Measurements from ENCODE around the gene LAMA2.
A peak's percentile ranks its signal among the peaks of the same experiment; 100 is the strongest.

LAMA2 gene

DNA sequence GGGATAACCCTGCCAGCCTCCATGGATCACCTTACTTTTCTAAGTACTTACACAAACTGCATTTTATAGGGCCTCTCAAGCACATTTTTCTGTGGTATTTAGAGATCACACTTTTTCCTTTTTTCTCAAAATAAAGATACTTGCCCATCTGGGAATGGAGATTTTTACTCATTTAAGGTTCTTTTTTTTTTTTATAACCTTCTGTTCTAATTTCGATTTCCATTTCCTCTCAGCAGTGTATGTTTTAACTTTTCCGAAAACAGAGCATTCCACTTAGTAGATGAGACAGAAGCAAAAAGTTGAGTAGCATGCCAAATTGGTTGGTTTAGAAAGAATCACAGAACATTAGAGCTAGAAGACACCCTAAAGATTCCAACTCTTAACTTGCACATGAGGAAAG lies 612.7 kb downstream of the LAMA2 start:
- no peak for DNase-seq (ENCODE audit: low read depth in 1 of 2, low spot score in 1 of 2)
- in situ Hi-C loops (cut with HindIII; ENCODE audit: low pct_unique_long_range_greater_than_20kb, low sequenced_read_pairs): no loop called here
- no peak for TF ChIP-seq JUND (IDR thresholded peaks at IDR 0.05; ENCODE audit: low read depth)

DNA sequence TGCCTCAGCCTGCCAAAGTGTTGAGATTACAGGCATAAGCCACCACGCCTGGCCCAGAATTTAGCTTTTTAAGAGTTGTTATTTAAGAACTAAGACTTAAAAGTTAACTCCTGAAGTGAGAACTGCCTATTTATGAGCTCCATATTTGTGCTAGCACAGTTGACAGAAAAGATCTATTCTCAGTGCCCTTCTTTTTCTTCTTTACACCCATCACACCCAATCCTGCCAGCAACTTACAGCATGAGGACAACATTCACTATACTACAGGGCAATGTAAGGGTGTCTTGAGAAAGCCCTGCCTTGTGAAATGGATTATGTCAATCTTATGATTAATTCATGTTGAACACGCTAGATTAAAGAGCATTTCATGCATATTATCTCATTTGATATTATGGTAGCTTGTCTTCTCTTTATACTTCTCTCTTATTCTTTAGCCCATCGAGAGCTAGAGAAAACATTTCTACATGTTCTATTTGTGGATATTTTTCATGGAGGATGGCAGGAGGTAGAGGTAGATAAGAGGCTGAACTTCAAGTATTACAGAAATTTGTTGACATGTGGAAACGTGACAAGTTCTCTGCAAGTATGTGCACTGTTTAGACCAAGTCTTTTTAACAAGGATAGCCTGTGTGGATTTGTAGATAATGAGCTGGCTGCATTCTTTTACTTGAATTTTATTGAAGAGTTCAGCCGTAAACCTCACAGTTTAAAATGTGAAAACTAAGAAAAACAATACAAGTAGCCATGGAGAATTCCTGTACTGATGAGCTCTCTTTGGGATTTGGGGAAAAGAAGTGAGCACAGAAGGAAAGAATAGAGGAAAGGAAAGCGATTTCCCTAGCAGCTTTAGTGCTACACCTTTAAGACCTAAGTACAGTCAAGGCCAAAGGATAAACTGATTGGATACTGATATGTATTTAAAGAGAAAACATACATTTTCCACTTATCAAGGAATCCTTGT lies 614.8 kb downstream of the LAMA2 start:
- in situ Hi-C loops (cut with HindIII; ENCODE audit: low pct_unique_long_range_greater_than_20kb, low sequenced_read_pairs): no loop called here
- DNase-seq (ENCODE audit: low read depth in 1 of 2, low spot score in 1 of 2): no peak
- no peak for TF ChIP-seq JUND (IDR thresholded peaks at IDR 0.05; ENCODE audit: low read depth)

DNA sequence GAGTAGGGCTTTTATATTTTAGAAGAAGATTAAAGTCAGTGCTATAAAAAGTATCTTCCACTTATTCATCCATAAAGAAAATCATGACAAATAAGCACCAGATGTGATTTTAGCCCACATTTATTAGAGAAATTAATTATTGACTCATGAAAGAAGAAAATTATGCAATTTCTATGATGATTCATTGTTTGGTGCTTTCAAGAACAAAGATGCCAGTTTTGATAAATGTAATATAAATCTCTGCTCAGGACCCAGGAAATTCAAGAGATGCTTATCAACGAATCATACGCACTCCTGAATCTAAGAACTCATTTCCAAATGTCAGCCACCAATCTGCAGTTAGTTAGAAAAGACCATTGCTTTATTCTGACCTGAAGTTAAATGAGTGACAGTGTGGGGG lies 615.6 kb downstream of the LAMA2 start:
- in situ Hi-C loops (cut with HindIII; ENCODE audit: low pct_unique_long_range_greater_than_20kb, low sequenced_read_pairs): no loop called here
- DNase-seq (ENCODE audit: low read depth in 1 of 2, low spot score in 1 of 2): no peak
- no peak for TF ChIP-seq JUND (IDR thresholded peaks at IDR 0.05; ENCODE audit: low read depth)

DNA sequence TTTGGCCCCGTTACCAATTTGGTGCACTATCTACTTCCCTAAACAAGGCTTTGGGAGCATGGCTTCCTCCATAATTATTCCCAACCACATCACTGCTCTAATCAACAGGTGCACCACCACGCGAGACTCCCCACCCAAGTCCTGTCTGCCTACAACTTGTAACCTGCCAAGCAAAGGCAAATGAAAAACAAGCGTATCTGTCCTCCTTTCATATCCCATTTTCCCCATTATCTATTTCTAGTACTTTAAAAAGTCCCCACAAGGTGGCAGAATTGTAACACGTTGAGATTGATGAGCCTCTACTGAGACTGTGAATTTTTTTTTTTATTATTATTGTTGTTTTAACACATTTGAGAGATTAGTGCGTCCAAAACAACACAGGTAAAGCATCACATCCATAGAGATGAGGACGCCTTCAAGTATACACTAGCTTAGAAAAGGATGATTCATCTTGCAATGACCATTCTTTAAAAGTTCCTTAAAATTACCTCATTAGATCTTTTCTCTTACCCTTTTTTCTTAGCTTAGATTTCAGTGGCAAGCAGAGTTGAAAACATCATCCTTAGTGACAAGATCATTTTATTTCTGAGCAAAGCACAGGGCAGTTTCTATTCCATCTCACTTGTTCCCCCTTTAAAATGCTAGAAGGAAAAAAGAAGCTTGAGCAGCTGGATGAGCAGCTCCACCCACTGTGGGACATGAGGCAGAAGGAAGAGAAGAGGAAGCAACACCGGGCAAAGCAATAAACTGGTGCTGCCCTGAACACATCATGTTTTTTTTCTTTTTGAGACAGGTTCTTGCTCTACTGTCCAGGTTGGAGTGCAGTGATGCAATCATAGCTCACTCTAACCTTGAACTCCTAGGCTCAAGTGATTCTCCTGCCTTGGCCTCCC lies 616.3 kb downstream of the LAMA2 start:
- DNase-seq (ENCODE audit: low read depth in 1 of 2, low spot score in 1 of 2): peak; percentile 4 to 53
- no peak for TF ChIP-seq JUND (IDR thresholded peaks at IDR 0.05; ENCODE audit: low read depth)
- in situ Hi-C loops (cut with HindIII; ENCODE audit: low pct_unique_long_range_greater_than_20kb, low sequenced_read_pairs): no loop called here

DNA sequence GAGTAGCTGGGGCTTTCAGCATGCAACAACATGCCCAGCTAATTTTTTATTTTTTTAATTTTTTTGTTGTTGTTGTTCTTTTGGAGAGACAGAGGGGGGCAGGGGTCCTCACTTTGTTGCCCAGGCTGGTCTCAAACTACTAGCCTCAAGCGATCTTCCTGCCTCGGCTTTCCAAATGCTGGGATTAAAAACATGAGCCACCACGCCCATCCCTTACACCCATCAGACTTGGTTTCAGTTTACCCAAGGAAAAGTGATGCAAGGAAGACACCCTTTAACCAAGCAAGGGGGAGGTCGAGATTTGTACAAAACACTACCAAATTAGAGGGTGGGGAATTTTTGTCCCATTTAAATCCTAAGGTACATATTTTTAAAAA lies 616.9 kb downstream of the LAMA2 start:
- in situ Hi-C loops (cut with HindIII; ENCODE audit: low pct_unique_long_range_greater_than_20kb, low sequenced_read_pairs): no loop called here
- no peak for TF ChIP-seq JUND (IDR thresholded peaks at IDR 0.05; ENCODE audit: low read depth)
- no peak for DNase-seq (ENCODE audit: low read depth in 1 of 2, low spot score in 1 of 2)

DNA sequence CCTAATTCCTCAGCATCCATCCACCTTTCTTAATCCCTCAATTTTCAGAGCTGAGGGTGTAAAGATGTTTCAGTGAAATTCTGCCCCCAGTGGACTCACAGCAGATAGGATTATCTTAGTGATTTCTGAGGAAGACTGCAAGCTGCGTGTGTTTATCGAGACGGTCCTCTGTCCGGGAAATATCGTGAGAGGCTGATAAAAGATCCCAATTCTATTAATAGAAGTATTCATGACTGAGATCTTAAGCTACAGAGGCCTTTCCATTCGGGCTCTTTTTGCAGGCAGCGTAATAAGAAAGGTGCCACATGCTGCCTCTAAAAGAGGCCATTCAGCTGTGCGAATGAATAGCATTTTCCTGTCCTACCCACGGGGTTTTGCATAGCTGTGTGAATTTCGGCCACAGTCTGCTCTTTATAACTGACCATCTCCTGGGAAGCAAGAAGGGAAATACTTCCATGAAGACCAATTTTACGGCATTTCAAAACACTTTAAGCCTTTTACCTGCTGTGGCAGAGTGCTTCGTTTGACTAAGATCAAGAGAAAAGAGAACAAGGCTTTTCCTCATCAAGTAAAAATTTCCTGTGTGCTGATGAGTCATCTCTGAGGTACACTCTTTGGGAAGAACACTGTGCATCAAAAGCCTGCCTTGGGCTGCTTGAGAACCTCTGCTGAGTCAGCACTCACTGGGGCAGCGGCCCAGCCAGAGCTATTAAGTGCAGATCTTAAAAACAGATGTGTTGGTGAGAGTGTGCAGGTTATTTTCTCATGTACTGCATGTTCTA lies 618.2 kb downstream of the LAMA2 start:
- peak; percentile 6 to 62 for DNase-seq (ENCODE audit: low read depth in 1 of 2, low spot score in 1 of 2)
- TF ChIP-seq JUND (IDR thresholded peaks at IDR 0.05; ENCODE audit: low read depth): no peak
- in situ Hi-C loops (cut with HindIII; ENCODE audit: low pct_unique_long_range_greater_than_20kb, low sequenced_read_pairs): no loop called here

DNA sequence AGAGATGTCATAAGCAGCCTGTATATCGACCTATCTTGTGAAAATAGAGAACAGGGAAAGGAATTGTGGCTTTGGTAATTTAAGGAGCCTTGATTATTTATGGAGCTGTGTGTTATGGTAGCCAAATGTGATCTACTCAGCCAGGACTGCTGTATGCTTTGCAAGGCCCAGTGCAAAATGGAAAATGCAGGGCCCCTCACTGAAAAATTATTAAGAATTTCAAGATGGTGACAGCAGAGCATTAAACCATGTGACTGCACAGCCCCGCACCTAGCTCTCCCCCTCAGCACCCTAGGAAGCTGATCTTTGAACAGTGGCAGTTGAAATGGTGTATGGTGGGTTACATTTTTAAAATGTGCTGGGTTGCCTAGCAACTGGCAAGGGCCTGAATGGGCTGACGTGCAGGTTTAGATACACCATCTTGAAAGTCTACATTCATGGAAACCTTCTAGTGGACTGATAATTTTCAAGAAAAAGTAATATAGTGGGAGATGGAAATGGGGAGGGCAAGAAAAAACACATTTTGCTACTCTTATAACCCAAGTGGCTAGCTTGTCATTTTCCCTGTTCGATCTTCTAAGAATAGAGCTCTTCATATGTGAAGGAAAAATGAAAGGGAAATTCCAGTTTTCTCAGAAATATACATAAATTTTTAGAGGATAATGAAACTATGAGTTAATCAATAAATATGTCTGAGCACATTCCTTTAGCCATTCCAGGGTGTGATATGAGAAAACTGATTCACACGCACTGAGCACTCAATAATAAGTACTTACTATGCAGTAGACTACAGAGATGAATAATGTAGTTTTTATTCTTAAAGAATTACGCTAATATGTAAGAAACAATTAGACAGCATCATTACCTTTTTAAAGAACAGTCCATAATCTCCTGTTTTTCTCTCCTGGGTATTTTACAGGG lies 619.1 kb downstream of the LAMA2 start:
- in situ Hi-C loops (cut with HindIII; ENCODE audit: low pct_unique_long_range_greater_than_20kb, low sequenced_read_pairs): no loop called here
- no peak for TF ChIP-seq JUND (IDR thresholded peaks at IDR 0.05; ENCODE audit: low read depth)
- no peak for DNase-seq (ENCODE audit: low read depth in 1 of 2, low spot score in 1 of 2)

DNA sequence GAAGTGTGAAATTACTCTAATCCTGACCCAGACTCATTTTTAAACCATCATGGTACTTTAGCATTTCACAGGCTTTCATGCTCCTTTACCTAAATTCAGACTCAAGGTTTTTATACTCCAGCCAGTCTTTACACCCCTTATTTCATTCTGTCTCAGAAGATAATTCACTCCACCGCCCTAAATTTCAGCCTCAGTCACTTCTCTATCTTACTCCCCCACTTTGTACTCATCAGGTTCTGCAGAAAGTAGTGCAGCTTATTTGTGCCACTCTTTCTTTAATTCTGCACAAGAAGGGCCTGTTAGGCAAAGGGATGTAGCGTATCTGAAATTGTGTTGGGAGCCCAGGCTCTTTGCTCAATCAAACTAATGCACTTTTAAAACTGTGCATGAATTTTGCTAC lies 621.5 kb downstream of the LAMA2 start:
- no peak for TF ChIP-seq JUND (IDR thresholded peaks at IDR 0.05; ENCODE audit: low read depth)
- in situ Hi-C loops (cut with HindIII; ENCODE audit: low pct_unique_long_range_greater_than_20kb, low sequenced_read_pairs): no loop called here
- no peak for DNase-seq (ENCODE audit: low read depth in 1 of 2, low spot score in 1 of 2)

DNA sequence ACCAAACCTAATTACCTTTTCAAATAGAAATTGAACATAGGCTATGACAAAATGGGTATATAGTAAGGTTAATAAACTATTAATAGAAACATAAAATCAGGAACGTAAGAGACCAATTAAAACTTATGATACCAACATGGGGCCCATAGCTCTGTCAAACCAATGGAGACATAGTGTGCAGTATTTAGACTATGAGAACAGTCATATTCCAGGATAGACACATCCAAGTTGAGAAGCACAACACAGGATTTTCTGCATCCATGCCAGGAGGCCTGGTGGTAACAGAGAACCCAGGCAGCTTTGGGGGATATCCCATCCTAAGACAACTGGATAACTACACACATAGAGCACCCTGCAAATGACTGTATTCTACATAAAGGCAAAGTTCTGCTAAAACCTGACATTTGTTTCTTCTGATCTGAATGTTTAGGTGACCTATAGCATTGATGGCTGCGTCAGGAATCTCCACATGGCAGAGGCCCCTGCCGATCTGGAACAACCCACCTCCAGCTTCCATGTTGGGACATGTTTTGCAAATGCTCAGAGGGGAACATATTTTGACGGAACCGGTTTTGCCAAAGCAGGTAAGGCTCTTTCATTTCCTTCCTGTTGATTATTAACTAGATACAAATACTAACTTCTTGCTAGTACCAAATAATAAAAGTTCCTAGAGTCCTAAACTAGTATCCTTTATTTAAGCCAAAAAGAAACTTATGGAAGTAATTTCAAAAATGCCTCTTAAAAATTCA lies 624.3 kb downstream of the LAMA2 start:
- DNase-seq (ENCODE audit: low read depth in 1 of 2, low spot score in 1 of 2): no peak
- no peak for TF ChIP-seq JUND (IDR thresholded peaks at IDR 0.05; ENCODE audit: low read depth)
- in situ Hi-C loops (cut with HindIII; ENCODE audit: low pct_unique_long_range_greater_than_20kb, low sequenced_read_pairs): no loop called here

DNA sequence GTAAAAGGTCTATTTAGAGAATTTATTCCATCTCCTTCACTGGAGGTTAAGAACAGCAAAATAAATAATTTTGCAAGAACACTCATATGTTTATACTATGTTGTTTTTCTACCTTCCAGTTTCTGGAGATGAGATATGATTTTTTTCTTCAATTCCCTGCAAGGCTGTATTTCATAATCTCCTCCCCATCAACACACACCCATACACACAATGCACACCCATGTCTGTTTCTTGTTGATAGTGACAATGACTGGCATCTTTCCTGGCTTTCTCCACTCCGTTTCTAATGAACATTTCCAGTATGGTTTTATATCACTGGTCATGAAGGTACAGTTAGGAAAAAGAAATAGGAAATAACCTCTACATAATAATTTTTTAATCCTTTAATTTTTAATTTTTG lies 624.9 kb downstream of the LAMA2 start:
- in situ Hi-C loops (cut with HindIII; ENCODE audit: low pct_unique_long_range_greater_than_20kb, low sequenced_read_pairs): no loop called here
- DNase-seq (ENCODE audit: low read depth in 1 of 2, low spot score in 1 of 2): no peak
- no peak for TF ChIP-seq JUND (IDR thresholded peaks at IDR 0.05; ENCODE audit: low read depth)
